ENCODE data around the gene PEG3. TPM values are rescaled to one million over a fixed set of nuclear protein-coding genes. Genes with fewer than 3 reads are reported as not detected.

The PEG3 gene
- total and polyA plus RNA-seq, 2 experiments from 2014 or later = not detected

DNA sequence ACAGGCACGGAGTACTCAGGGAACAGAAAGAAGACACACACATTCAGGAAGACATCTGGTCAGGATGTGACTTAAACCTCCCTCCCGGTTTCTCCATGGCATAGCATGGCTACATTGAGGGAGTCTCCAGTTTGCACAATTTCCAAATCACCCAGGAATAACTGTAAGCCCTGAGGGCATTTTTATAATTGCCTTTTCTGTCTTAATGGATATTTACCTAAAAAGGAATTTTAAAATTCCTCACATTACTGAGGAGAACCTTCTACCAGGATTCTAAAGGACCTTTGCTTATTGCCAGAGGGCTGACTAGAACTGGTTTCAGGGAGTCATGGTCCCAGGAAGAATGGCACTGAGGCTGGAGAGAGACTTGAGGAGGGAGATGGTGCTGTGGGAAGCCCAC lies 21.4 kb downstream of the PEG3 start (continued):
- TF ChIP-seq ZNF462 (CRISPR knock-in tag; IDR thresholded peaks at IDR 0.05) = no peak
- no peak for TF ChIP-seq CTCF (conservative IDR thresholded peaks at IDR 0.05; ENCODE audit: low read depth in 2 of 2)
- no peak for TF ChIP-seq EZH2phosphoT487 (IDR thresholded peaks at IDR 0.05; ENCODE audit: unreplicated experiment)
- TF ChIP-seq ZNF114 (CRISPR knock-in tag; IDR thresholded peaks at IDR 0.05) = no peak
- TF ChIP-seq STAT1 (IDR thresholded peaks at IDR 0.05; ENCODE audit: unreplicated experiment) = no peak

DNA sequence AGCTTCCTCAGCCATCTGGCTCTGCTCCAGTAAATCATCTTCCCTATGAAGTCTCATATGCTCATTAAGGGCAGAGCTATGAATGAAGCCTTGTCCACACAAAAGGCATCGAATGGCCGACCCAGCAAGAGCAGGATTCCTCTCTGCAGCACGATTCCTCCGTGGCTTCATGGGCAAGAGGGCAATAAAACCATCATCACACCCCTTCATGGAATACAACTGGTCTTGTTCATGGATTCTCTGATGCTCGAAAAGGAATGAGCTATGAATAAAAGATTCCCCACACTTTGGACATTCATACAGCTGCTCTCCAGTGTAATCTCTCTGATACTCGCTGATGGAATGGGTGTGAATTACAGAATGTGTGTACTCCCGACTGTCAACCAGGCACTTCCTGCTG lies 25.9 kb downstream of the PEG3 start:
- no peaks in the 10 kb centered on the region for H3F3A ChIP-seq (replicated peaks; ENCODE audit: low read depth)
- DNase-seq (ENCODE audit: low spot score) (no peak), ATAC-seq (no peak)
- no peak overlapping the region for H3K4me3 ChIP-seq
- no peak overlapping the region for H3K27ac ChIP-seq (ENCODE audit: low read depth)
- H3K4me1 Mint-ChIP-seq = no peaks in the 10 kb centered on the region
- no peaks in the 10 kb centered on the region for H3K27me3 ChIP-seq (ENCODE audit: insufficient read depth)
- 0 out of 2 replicates have a peak, but pooled peaks cover under 1% of the 10 kb centered on the region for H3K36me3 ChIP-seq (ENCODE audit: insufficient read depth)
- H4K20me1 ChIP-seq (replicated peaks; ENCODE audit: insufficient read depth) = no peaks in the 10 kb centered on the region
- no peaks in the 10 kb centered on the region for H3K79me2 ChIP-seq (replicated peaks; ENCODE audit: insufficient read depth)
- H3K9me3 Mint-ChIP-seq = peaks cover 98% of the 10 kb centered on the region
- no peak overlapping the region for H3K4me2 ChIP-seq
- no peak overlapping the region for H3K4me3 Mint-ChIP-seq
- H3K4me1 ChIP-seq (ENCODE audit: insufficient read depth) = no peaks in the 10 kb centered on the region
- H3K27ac Mint-ChIP-seq = no peak overlapping the region
- H3K27me3 Mint-ChIP-seq (ENCODE audit: insufficient read depth, low read depth, poor library complexity) = peaks cover 5% of the 10 kb centered on the region
- no peaks in the 10 kb centered on the region for H3K9me2 ChIP-seq (ENCODE audit: insufficient read depth)
- H3K36me3 Mint-ChIP-seq (ENCODE audit: low read depth) = peaks cover 57% of the 10 kb centered on the region
- H2AFZ ChIP-seq = no peak overlapping the region
- no peak for TF ChIP-seq ZNF331 (CRISPR knock-in tag; IDR thresholded peaks at IDR 0.05; ENCODE audit: low read depth)
- no peak for TF ChIP-seq EZH2phosphoT487 (IDR thresholded peaks at IDR 0.05; ENCODE audit: unreplicated experiment)
- no peak for TF ChIP-seq CTCF (conservative IDR thresholded peaks at IDR 0.05; ENCODE audit: low read depth in 2 of 2)
- TF ChIP-seq ZNF114 (CRISPR knock-in tag; IDR thresholded peaks at IDR 0.05) = no peak
- TF ChIP-seq EZH2 (IDR thresholded peaks at IDR 0.05; ENCODE audit: low read depth, unreplicated experiment) = no peak
- no peak for TF ChIP-seq CREB1 (CRISPR knock-in tag; IDR thresholded peaks at IDR 0.05; ENCODE audit: low read depth)
- TF ChIP-seq, protein P1, sequence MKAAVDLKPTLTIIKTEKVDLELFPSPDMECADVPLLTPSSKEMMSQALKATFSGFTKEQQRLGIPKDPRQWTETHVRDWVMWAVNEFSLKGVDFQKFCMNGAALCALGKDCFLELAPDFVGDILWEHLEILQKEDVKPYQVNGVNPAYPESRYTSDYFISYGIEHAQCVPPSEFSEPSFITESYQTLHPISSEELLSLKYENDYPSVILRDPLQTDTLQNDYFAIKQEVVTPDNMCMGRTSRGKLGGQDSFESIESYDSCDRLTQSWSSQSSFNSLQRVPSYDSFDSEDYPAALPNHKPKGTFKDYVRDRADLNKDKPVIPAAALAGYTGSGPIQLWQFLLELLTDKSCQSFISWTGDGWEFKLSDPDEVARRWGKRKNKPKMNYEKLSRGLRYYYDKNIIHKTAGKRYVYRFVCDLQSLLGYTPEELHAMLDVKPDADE (IDR thresholded peaks at IDR 0.05) = no peak
- no peak for TF ChIP-seq NANOG (IDR thresholded peaks at IDR 0.05; ENCODE audit: borderline replicate concordance)
- TF ChIP-seq STAT1 (IDR thresholded peaks at IDR 0.05; ENCODE audit: unreplicated experiment) = no peak
